ENCODE measurements around the gene CAMK1G. TPM values are rescaled to one million over a fixed set of nuclear protein-coding genes. Genes with fewer than 3 reads are reported as not detected.

CAMK1G gene
- total and polyA plus RNA-seq, 9 of the 15 experiments (the other 6 are each of a cell fraction or from before 2014, with no cell fraction given), result not detected

- no peaks in the 10 kb centered on the region for H3K9me1 ChIP-seq (ENCODE audit: control insufficient read depth, insufficient read depth, low read length)
- no peak overlapping the region for H2AFZ ChIP-seq (ENCODE audit: low read depth, low read length)
- no peaks in the 10 kb centered on the region for H4K20me1 ChIP-seq (replicated peaks; ENCODE audit: control insufficient read depth, insufficient read depth, low read length)
- ATAC-seq (peak; percentile 78), DNase-seq (ENCODE audit: extremely low read depth in 1 of 4, low spot score in 3 of 4) (peak; percentile 27 to 39 (median 30)), FAIRE-seq (no peak)
- no peaks in the 10 kb centered on the region for H3K9me3 ChIP-seq (replicated peaks; ENCODE audit: control insufficient read depth, insufficient read depth, low read depth, low read length)
- in situ Hi-C loops (cut with MboI), result no loop called here
- TF ChIP-seq CTCF (IDR thresholded peaks at IDR 0.05 in 2 of 3, conservative IDR thresholded peaks at IDR 0.05 in 1 of 3; ENCODE audit: insufficient read depth in 2 of 3, low read depth in 1 of 3, low read length in 3 of 3), result peak; percentile 36 to 53 (median 53)
- TF ChIP-seq, protein P1, sequence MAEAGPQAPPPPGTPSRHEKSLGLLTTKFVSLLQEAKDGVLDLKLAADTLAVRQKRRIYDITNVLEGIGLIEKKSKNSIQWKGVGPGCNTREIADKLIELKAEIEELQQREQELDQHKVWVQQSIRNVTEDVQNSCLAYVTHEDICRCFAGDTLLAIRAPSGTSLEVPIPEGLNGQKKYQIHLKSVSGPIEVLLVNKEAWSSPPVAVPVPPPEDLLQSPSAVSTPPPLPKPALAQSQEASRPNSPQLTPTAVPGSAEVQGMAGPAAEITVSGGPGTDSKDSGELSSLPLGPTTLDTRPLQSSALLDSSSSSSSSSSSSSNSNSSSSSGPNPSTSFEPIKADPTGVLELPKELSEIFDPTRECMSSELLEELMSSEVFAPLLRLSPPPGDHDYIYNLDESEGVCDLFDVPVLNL (CRISPR knock-in tag; IDR thresholded peaks at IDR 0.05; ENCODE audit: low read depth), result no peak
- H3K36me3 ChIP-seq (ENCODE audit: control insufficient read depth, insufficient read depth, low read length), result no peaks in the 10 kb centered on the region
- H3K4me1 ChIP-seq (replicated peaks in 1 of 2; ENCODE audit: control insufficient read depth in 2 of 2, insufficient read depth in 2 of 2, low read length in 2 of 2), result no peaks in the 10 kb centered on the region
- no peaks in the 10 kb centered on the region for H3K79me2 ChIP-seq (ENCODE audit: control insufficient read depth, insufficient read depth, low read length)
- ChIA-PET CTCF (ENCODE audit: low intra/inter-chr PET ratio) (interaction anchor here (0.6 kb wide), 1 partner anchor 894 kb away, joined by 4 read pairs; no protein-coding TSS in a partner anchor), POLR2A (interaction anchor here (0.7 kb wide), 1 partner anchor 40 kb away, joined by 4 read pairs; no protein-coding TSS in a partner anchor)
- no peak overlapping the region for H3K4me2 ChIP-seq (ENCODE audit: insufficient read depth, low read length)
- H3K9ac ChIP-seq (ENCODE audit: insufficient read depth in 1 of 2, low read depth in 2 of 2, low read length in 2 of 2), result no peak overlapping the region
- 0% methylated on average over 6 of the region's 6 CpGs for WGBS (ENCODE audit: insufficient coverage, low coverage, missing lambda C conversion rate)
- intact Hi-C loops (cut with micrococcal nuclease), result no loop called here
- H3K4me3 ChIP-seq, result no peak overlapping the region
- H3K27me3 ChIP-seq (ENCODE audit: control insufficient read depth in 2 of 2, insufficient read depth in 2 of 2, low read length in 2 of 2), result no peaks in the 10 kb centered on the region; a peak in 1 of 5 replicates
- no peak overlapping the region for H3K27ac ChIP-seq (ENCODE audit: extremely low read depth, low read depth, low read length)
- no TSS peak for BruUV-seq (replicated peaks)
Observed at GRCh38 chr1:209549443-209550205, 33.9 kb upstream of the CAMK1G start.
